Tibial nerve (tissue), 4 donors: ENCODE results near the gene SLC12A8. TPM values are rescaled to one million over a fixed set of nuclear protein-coding genes. Genes with fewer than 3 reads are reported as not detected.

Experiments used
- DNase-seq, 2 donors: peaks; one replicate each; pipeline ENCODE4 v3.0.0-alpha.2; 2019; ENCODE audit warnings: low spot score in 2 of 2
- H3K27ac ChIP-seq, 4 donors: fragments of 200-600 bp; sonication (generic) in 3 of 4; one replicate each; pipeline ENCODE4 v1.5.1; 2017 to 2019; ENCODE audit warnings: mild to moderate bottlenecking in 1 of 4
- H3K27me3 ChIP-seq, 2 donors: fragments of 200-600 bp; sonication (generic) in 1 of 2; one replicate each; pipeline versions ENCODE4 v1.5.1 to v1.6.0; 2017 to 2019
- H3K36me3 ChIP-seq, 3 donors: fragments of 200-600 bp; sonication (generic); one replicate each; pipeline ENCODE4 v1.5.1; 2018 to 2019
- H3K4me1 ChIP-seq, 4 donors: fragments of 200-600 bp; sonication (generic) in 3 of 4; one replicate each; pipeline ENCODE4 v1.5.1; 2017 to 2019
- H3K4me3 ChIP-seq, 4 donors: fragments of 200-600 bp; sonication (generic) in 3 of 4; one replicate each; pipeline ENCODE4 v1.5.1; 2017 to 2019; ENCODE audit warnings: mild to moderate bottlenecking in 1 of 4, moderate library complexity in 1 of 4
- H3K9me3 ChIP-seq, 4 donors: fragments of 200-600 bp; sonication (generic) in 3 of 4; one replicate each; pipeline ENCODE4 v1.5.1; 2017 to 2019
- CTCF ChIP-seq, 5 experiments: fragments of 200-600 bp in 3 of 5; fragments of 450-650 bp in 2 of 5; sonication (generic) in 3 of 5; IDR thresholded peaks; one replicate each; pipeline ENCODE4 v1.5.1; 2016 to 2019; ENCODE audit warnings: antibody characterized with exemption in 5 of 5, mild to moderate bottlenecking in 3 of 5, moderate library complexity in 2 of 5
- EP300 ChIP-seq, 2 donors: sonication (generic); formaldehyde crosslinking; IDR thresholded peaks; one replicate each; pipeline ENCODE4 v1.6.1; 2017; ENCODE audit warnings: antibody characterized with exemption in 2 of 2, mild to moderate bottlenecking in 1 of 2
- POLR2A ChIP-seq, 2 donors: fragments of 450-650 bp; IDR thresholded peaks; one replicate each; pipeline ENCODE4 v1.6.1; 2017; ENCODE audit warnings: antibody characterized with exemption in 2 of 2, mild to moderate bottlenecking in 2 of 2, moderate library complexity in 2 of 2
- WGBS, 2 donors: methylation state at CpG; one replicate each; pipeline ENCODE4 v1.1.5; 2018; 5-methylcytosine and 5-hydroxymethylcytosine counted together
- total RNA-seq, 4 donors: library from RNA; depleted of rRNA; stranded (reverse); fragments of >200 nt; gene quantifications; one replicate each; pipeline ENCODE4 v1.1.0, GENCODE V29; 2016

Gene SLC12A8
- total RNA-seq, 4 donors from 2014 or later = 0.42 to 1.5 (median 0.84) TPM

- H3K9me3 ChIP-seq = no peaks in the 10 kb centered on the region
- H3K4me1 ChIP-seq = peaks cover 0 to 43% (median 6%) of the 10 kb centered on the region in 4 donors
- peak overlapping the region in 2 of 4 donors; percentile 18 to 38 for H3K27ac ChIP-seq
- H3K36me3 ChIP-seq = no peaks in the 10 kb centered on the region
- 55 to 60% methylated on average over 7 of the region's 7 CpGs for WGBS, 2 donors
- H3K4me3 ChIP-seq = no peak overlapping the region
- no peak for DNase-seq
- no peaks in the 10 kb centered on the region for H3K27me3 ChIP-seq
- no peak for TF ChIP-seq CTCF (IDR thresholded peaks at IDR 0.05)
- TF ChIP-seq EP300 (IDR thresholded peaks at IDR 0.05) = no peak
- no peak for TF ChIP-seq POLR2A (IDR thresholded peaks at IDR 0.05)
Measured at GRCh38 chr3:125136966-125137357, 75.6 kb downstream of the SLC12A8 start.

GRCh38 chr3:125136515-125136914 lies 76.0 kb downstream of the SLC12A8 start:
- no peak for DNase-seq
- Histone ChIP-seq H3K36me3 (no peaks in the 10 kb centered on the region), H3K4me3 (no peak overlapping the region), H3K4me1 (peaks cover 0 to 39% (median 5%) of the 10 kb centered on the region in 4 donors), H3K27me3 (no peaks in the 10 kb centered on the region), H3K27ac (peak overlapping the region in 1 of 4 donors; percentile 38), H3K9me3 (no peaks in the 10 kb centered on the region)
- TF ChIP-seq EP300 (IDR thresholded peaks at IDR 0.05) (no peak), POLR2A (IDR thresholded peaks at IDR 0.05) (no peak), CTCF (IDR thresholded peaks at IDR 0.05) (no peak)
- WGBS, 2 donors = 51 to 56% methylated on average over 4 of the region's 4 CpGs

- Histone ChIP-seq H3K27ac (no peak overlapping the region), H3K27me3 (no peaks in the 10 kb centered on the region), H3K4me3 (no peak overlapping the region), H3K4me1 (peaks cover 0 to 32% (median under 1%) of the 10 kb centered on the region in 4 donors), H3K36me3 (no peaks in the 10 kb centered on the region), H3K9me3 (no peaks in the 10 kb centered on the region)
- TF ChIP-seq POLR2A (IDR thresholded peaks at IDR 0.05) = no peak
- TF ChIP-seq CTCF (IDR thresholded peaks at IDR 0.05) = no peak
- no peak for TF ChIP-seq EP300 (IDR thresholded peaks at IDR 0.05)
- DNase-seq = no peak
- 88 to 94% methylated on average over 6 of the region's 6 CpGs for WGBS, 2 donors
Measured at GRCh38 chr3:125134952-125135351, 77.6 kb downstream of the SLC12A8 start.

- no peak overlapping the region for H3K4me3 ChIP-seq
- no peaks in the 10 kb centered on the region for H3K9me3 ChIP-seq
- no peaks in the 10 kb centered on the region for H3K36me3 ChIP-seq
- H3K4me1 ChIP-seq = peaks cover 0 to 42% (median 9%) of the 10 kb centered on the region in 4 donors
- no peak for DNase-seq
- H3K27me3 ChIP-seq = no peaks in the 10 kb centered on the region
- H3K27ac ChIP-seq = no peak overlapping the region
- WGBS, 2 donors = 61 to 62% methylated on average over 2 of the region's 2 CpGs
- TF ChIP-seq CTCF (IDR thresholded peaks at IDR 0.05) (no peak), POLR2A (IDR thresholded peaks at IDR 0.05) (no peak), EP300 (IDR thresholded peaks at IDR 0.05) (no peak)
Measured at GRCh38 chr3:125132815-125133214, 79.7 kb downstream of the SLC12A8 start.

GRCh38 chr3:125129512-125129997 lies 83.0 kb downstream of the SLC12A8 start:
- Histone ChIP-seq H3K4me1 (peaks cover 0 to 25% (median 9%) of the 10 kb centered on the region in 4 donors), H3K27me3 (no peaks in the 10 kb centered on the region), H3K27ac (peak overlapping the region in 3 of 4 donors; percentile 11 to 77 (median 69)), H3K4me3 (no peak overlapping the region), H3K9me3 (no peaks in the 10 kb centered on the region), H3K36me3 (no peaks in the 10 kb centered on the region)
- 36 to 44% methylated on average over 10 of the region's 10 CpGs for WGBS, 2 donors
- TF ChIP-seq POLR2A (IDR thresholded peaks at IDR 0.05) (no peak), EP300 (IDR thresholded peaks at IDR 0.05) (no peak), CTCF (IDR thresholded peaks at IDR 0.05) (no peak)
- peak in 1 of 2 donors; percentile 62 for DNase-seq
